Thyroid gland (tissue), 4 donors: ENCODE data around the gene POLR2I.

ENCODE experiments used
- CTCF ChIP-seq, 6 experiments: fragments of 200-600 bp in 3 of 6; fragments of 450-650 bp in 3 of 6; sonication (generic) in 3 of 6; IDR thresholded peaks; one replicate each; pipeline ENCODE4 v1.5.1; 2016 to 2019; ENCODE audit warnings: antibody characterized with exemption in 6 of 6, mild to moderate bottlenecking in 2 of 6, inconsistent platforms in 1 of 6, moderate library complexity in 1 of 6
- POLR2A ChIP-seq, 2 donors: fragments of 450-650 bp; IDR thresholded peaks; one replicate each; pipeline ENCODE4 v1.6.1; 2017; ENCODE audit warnings: antibody characterized with exemption in 2 of 2, mild to moderate bottlenecking in 2 of 2, moderate library complexity in 1 of 2

GRCh38 chr19:36067681-36068080, 47.0 kb downstream of the POLR2I start:
- TF ChIP-seq POLR2A (IDR thresholded peaks at IDR 0.05), result no peak
- no peak for TF ChIP-seq CTCF (IDR thresholded peaks at IDR 0.05)
